Measurements from ENCODE around the gene SAMD4B.

Gene SAMD4B

GRCh38 chr19:39299404-39299803, 42.8 kb upstream of the SAMD4B start:
- DNase-seq = no peak
- no peak for TF ChIP-seq CTCF (IDR thresholded peaks at IDR 0.05; ENCODE audit: low read depth, low read length, missing control alignments)
- in situ Hi-C loops (cut with HindIII; ENCODE audit: low pct_ligation_motif_present, low sequenced_read_pairs) = no loop called here
- Histone ChIP-seq H3K4me3 (ENCODE audit: low read depth, low read length) (no peak overlapping the region), H3K27ac (no peak overlapping the region), H3K27me3 (replicated peaks) (peaks cover 7% of the 10 kb centered on the region), H3K36me3 (replicated peaks) (no peaks in the 10 kb centered on the region)

GRCh38 chr19:39299832-39300231, 42.4 kb upstream of the SAMD4B start:
- TF ChIP-seq CTCF (IDR thresholded peaks at IDR 0.05; ENCODE audit: low read depth, low read length, missing control alignments) = no peak
- no peak overlapping the region for H3K4me3 ChIP-seq (ENCODE audit: low read depth, low read length)
- no peak for DNase-seq
- no peak overlapping the region for H3K27ac ChIP-seq
- H3K36me3 ChIP-seq (replicated peaks) = no peaks in the 10 kb centered on the region
- in situ Hi-C loops (cut with HindIII; ENCODE audit: low pct_ligation_motif_present, low sequenced_read_pairs) = no loop called here
- H3K27me3 ChIP-seq (replicated peaks) = peaks cover 10% of the 10 kb centered on the region

GRCh38 chr19:39301021-39301420, 41.2 kb upstream of the SAMD4B start:
- DNase-seq = no peak
- Histone ChIP-seq H3K27me3 (replicated peaks) (peaks cover 21% of the 10 kb centered on the region), H3K36me3 (replicated peaks) (no peaks in the 10 kb centered on the region), H3K4me3 (ENCODE audit: low read depth, low read length) (no peak overlapping the region), H3K27ac (no peak overlapping the region)
- no peak for TF ChIP-seq CTCF (IDR thresholded peaks at IDR 0.05; ENCODE audit: low read depth, low read length, missing control alignments)
- in situ Hi-C loops (cut with HindIII; ENCODE audit: low pct_ligation_motif_present, low sequenced_read_pairs) = no loop called here

GRCh38 chr19:39301562-39301961, 40.7 kb upstream of the SAMD4B start:
- Histone ChIP-seq H3K36me3 (replicated peaks) (no peaks in the 10 kb centered on the region), H3K4me3 (ENCODE audit: low read depth, low read length) (no peak overlapping the region), H3K27me3 (replicated peaks) (peaks cover 26% of the 10 kb centered on the region), H3K27ac (no peak overlapping the region)
- DNase-seq = no peak
- in situ Hi-C loops (cut with HindIII; ENCODE audit: low pct_ligation_motif_present, low sequenced_read_pairs) = no loop called here
- no peak for TF ChIP-seq CTCF (IDR thresholded peaks at IDR 0.05; ENCODE audit: low read depth, low read length, missing control alignments)

GRCh38 chr19:39303373-39304184, 38.6 kb upstream of the SAMD4B start:
- in situ Hi-C loops (cut with HindIII; ENCODE audit: low pct_ligation_motif_present, low sequenced_read_pairs) = no loop called here
- no peak for TF ChIP-seq CTCF (IDR thresholded peaks at IDR 0.05; ENCODE audit: low read depth, low read length, missing control alignments)
- no peaks in the 10 kb centered on the region for H3K36me3 ChIP-seq (replicated peaks)
- peaks cover 43% of the 10 kb centered on the region for H3K27me3 ChIP-seq (replicated peaks)
- DNase-seq = no peak
- H3K4me3 ChIP-seq (ENCODE audit: low read depth, low read length) = no peak overlapping the region
- H3K27ac ChIP-seq = no peak overlapping the region

GRCh38 chr19:39304185-39304513, 38.1 kb upstream of the SAMD4B start:
- no peak overlapping the region for H3K4me3 ChIP-seq (ENCODE audit: low read depth, low read length)
- no peaks in the 10 kb centered on the region for H3K36me3 ChIP-seq (replicated peaks)
- DNase-seq = no peak
- in situ Hi-C loops (cut with HindIII; ENCODE audit: low pct_ligation_motif_present, low sequenced_read_pairs) = no loop called here
- H3K27ac ChIP-seq = no peak overlapping the region
- TF ChIP-seq CTCF (IDR thresholded peaks at IDR 0.05; ENCODE audit: low read depth, low read length, missing control alignments) = no peak
- peaks cover 43% of the 10 kb centered on the region for H3K27me3 ChIP-seq (replicated peaks)

Data from brain microvascular endothelial cell (primary cell).